Lower lobe of right lung (tissue), 2 donors: ENCODE measurements around the gene FBLN2. TPM values are rescaled to one million over a fixed set of nuclear protein-coding genes. Genes with fewer than 3 reads are reported as not detected.

ENCODE experiments used
- ATAC-seq, 2 donors: fragments of 200-7000 bp; cut with Tn5 transposase; one replicate each; pipeline ENCODE4 v1.9.1; 2020 to 2022; ENCODE audit warnings: mild to moderate bottlenecking in 2 of 2, moderate library complexity in 2 of 2
- DNase-seq: peaks from one replicate; pipeline ENCODE4 v3.0.0-alpha.2; 2020
- H3K27ac ChIP-seq: fragments of 200-600 bp; one replicate; pipeline ENCODE4 v1.8.0; 2022
- H3K27me3 ChIP-seq: fragments of 200-600 bp; one replicate; pipeline ENCODE4 v1.8.0; 2022; ENCODE audit warnings: low read depth
- H3K36me3 ChIP-seq: fragments of 200-600 bp; one replicate; pipeline ENCODE4 v1.8.0; 2022; ENCODE audit warnings: mild to moderate bottlenecking
- H3K4me1 ChIP-seq: fragments of 200-600 bp; one replicate; pipeline ENCODE4 v1.8.0; 2022
- H3K4me3 ChIP-seq: fragments of 200-600 bp; one replicate; pipeline ENCODE4 v1.8.0; 2022; ENCODE audit warnings: mild to moderate bottlenecking
- H3K9me3 ChIP-seq: fragments of 200-600 bp; one replicate; pipeline ENCODE4 v1.8.0; 2022
- CTCF ChIP-seq: fragments of 200-600 bp; IDR thresholded peaks from one replicate; pipeline ENCODE4 v1.8.0; 2022; ENCODE audit warnings: antibody characterized with exemption, mild to moderate bottlenecking
- intact Hi-C: fragments of 100-400 bp; cut with DNase I; formaldehyde crosslinking; loops from one replicate; pipeline ENCODE4 v1.11.0; 2022
- total RNA-seq: library from RNA; stranded (reverse); fragmentation: NEBNext Ultra II Directional; extraction: Animal tissue kit (Norgen Biotek cat#: 25700); gene quantifications from one replicate; pipeline ENCODE4 v1.2.1, GENCODE V29; 2021
- donor health status: DM: no; HTN: yes; CAD: no; lungs with severe emphysema.

The FBLN2 gene
- total RNA-seq, 1 donor from 2014 or later = 40.8 TPM

DNA sequence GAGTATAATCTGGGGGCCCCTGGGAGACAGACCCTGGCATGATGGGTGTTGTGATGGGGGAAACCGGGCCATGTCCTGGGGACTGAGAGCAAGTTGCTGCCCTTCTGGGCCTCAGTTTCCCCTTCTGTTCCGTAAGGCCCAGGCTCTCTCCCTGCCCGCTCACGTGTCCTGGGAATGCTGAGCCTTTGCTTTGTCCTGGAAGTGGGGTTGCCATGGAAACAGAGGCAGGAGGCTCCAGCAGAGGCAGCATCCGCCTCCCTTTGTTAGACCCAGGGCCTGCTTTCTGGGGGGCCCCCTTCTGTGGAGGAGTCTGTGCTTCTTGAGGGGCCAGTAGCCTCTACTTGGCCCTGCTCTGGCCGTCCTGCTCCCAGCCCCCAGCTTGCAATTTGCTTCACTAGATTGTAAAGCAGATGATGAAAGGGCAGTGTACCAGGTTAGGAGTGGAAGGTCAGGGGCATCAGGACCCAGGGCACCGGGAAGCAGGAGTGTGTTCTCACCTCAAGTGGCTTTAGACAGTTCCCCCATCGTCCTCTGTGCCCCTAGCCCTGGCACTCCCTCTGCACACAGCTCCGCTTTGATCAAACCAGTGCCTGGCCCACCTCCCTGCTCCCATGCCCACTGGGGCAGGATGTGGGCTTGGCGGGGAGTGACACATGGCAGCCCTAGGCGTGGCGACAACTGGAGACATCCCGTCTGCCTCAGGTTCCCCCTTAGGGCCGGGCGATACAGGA is 105.6 kb downstream of the FBLN2 start:
- no peak for TF ChIP-seq CTCF
- peak overlapping the region; percentile 38 for H3K4me3 ChIP-seq
- peaks cover 13% of the 10 kb centered on the region for H3K4me1 ChIP-seq
- peaks cover 35% of the 10 kb centered on the region for H3K27me3 ChIP-seq
- no peak overlapping the region for H3K27ac ChIP-seq
- intact Hi-C loops = loop anchor here (10.0 kb wide), 1 partner anchor 230 kb away; the partner anchor contains the start of gene WNT7A
- H3K9me3 ChIP-seq = no peaks in the 10 kb centered on the region
- ATAC-seq (no peak), DNase-seq (no peak)
- H3K36me3 ChIP-seq = no peaks in the 10 kb centered on the region

GRCh38 chr3:13655061-13655913 is 106.4 kb downstream of the FBLN2 start:
- Histone ChIP-seq H3K4me1 (peaks cover 12% of the 10 kb centered on the region), H3K4me3 (peak overlapping the region; percentile 38), H3K9me3 (no peaks in the 10 kb centered on the region), H3K36me3 (no peaks in the 10 kb centered on the region), H3K27ac (no peak overlapping the region), H3K27me3 (peaks cover 35% of the 10 kb centered on the region)
- ATAC-seq (peak; percentile 35 to 43), DNase-seq (no peak)
- intact Hi-C loops = loop anchor here (10.0 kb wide), 1 partner anchor 230 kb away; the partner anchor contains the start of gene WNT7A
- TF ChIP-seq CTCF = peak; percentile 49

GRCh38 chr3:13656584-13657301 is 107.8 kb downstream of the FBLN2 start:
- Histone ChIP-seq H3K36me3 (no peaks in the 10 kb centered on the region), H3K9me3 (no peaks in the 10 kb centered on the region), H3K27ac (no peak overlapping the region), H3K4me1 (peaks cover 6% of the 10 kb centered on the region), H3K27me3 (peaks cover 35% of the 10 kb centered on the region), H3K4me3 (no peak overlapping the region)
- TF ChIP-seq CTCF = no peak
- ATAC-seq (no peak), DNase-seq (no peak)
- intact Hi-C loops = loop anchor here (10.0 kb wide), 1 partner anchor 228 kb away; the partner anchor contains the start of gene WNT7A

DNA sequence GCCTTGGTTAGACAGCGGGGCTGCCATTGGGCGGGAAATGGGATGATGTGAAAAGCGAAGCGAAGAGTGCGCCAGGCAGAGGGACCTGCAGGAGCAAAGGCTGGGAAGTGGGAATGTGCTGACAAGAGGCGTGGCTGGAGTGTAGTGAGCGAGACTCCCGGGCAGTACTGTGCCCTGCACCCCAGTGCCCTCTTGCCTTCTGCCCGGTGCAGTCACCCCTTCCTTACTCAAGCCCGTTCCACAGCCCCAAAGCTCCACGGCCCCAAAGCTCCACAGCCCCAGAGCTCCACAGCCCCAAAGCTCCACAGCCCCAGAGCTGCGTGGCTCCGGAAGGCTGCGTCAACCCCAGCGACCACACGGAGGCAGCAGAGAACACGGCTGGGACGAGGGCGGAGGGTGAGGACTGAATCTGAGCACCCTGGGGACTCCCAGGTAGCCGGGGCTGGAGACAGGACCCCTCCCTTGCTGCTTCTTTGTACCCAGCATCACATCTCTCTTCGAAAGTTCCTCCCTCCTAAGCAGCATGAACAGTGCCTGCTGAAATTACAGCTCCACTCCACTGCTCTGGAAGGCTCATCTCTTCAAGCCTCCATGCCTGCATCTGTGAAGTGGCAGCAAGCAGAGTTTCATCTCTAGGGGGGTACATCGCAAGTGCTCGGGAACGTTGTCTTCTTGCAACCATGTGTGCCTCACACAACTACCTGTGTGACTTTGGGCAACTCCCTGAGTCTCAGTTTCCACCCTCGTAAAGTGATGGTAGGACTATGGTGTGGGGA is 108.9 kb downstream of the FBLN2 start:
- H3K4me1 ChIP-seq = peaks cover 6% of the 10 kb centered on the region
- TF ChIP-seq CTCF = peak; percentile 80
- no peak overlapping the region for H3K4me3 ChIP-seq
- DNase-seq (peak; percentile 59), ATAC-seq (peak; percentile 75 to 86)
- H3K9me3 ChIP-seq = no peaks in the 10 kb centered on the region
- intact Hi-C loops = loop anchor here (10.0 kb wide), 1 partner anchor 227 kb away; the partner anchor contains the start of gene WNT7A
- H3K27ac ChIP-seq = no peak overlapping the region
- no peaks in the 10 kb centered on the region for H3K36me3 ChIP-seq
- peaks cover 35% of the 10 kb centered on the region for H3K27me3 ChIP-seq
